CD4-positive, alpha-beta T cell treated with Interleukin-6 at 100 ng/mL for 8 hours (primary cell): ENCODE measurements around the gene ADRA2C.

ENCODE experiments used
- DNase-seq: peaks from one replicate; pipeline ENCODE4 v3.0.0-alpha.2; 2020; ENCODE audit warnings: mixed read lengths, low spot score

ADRA2C gene

DNA sequence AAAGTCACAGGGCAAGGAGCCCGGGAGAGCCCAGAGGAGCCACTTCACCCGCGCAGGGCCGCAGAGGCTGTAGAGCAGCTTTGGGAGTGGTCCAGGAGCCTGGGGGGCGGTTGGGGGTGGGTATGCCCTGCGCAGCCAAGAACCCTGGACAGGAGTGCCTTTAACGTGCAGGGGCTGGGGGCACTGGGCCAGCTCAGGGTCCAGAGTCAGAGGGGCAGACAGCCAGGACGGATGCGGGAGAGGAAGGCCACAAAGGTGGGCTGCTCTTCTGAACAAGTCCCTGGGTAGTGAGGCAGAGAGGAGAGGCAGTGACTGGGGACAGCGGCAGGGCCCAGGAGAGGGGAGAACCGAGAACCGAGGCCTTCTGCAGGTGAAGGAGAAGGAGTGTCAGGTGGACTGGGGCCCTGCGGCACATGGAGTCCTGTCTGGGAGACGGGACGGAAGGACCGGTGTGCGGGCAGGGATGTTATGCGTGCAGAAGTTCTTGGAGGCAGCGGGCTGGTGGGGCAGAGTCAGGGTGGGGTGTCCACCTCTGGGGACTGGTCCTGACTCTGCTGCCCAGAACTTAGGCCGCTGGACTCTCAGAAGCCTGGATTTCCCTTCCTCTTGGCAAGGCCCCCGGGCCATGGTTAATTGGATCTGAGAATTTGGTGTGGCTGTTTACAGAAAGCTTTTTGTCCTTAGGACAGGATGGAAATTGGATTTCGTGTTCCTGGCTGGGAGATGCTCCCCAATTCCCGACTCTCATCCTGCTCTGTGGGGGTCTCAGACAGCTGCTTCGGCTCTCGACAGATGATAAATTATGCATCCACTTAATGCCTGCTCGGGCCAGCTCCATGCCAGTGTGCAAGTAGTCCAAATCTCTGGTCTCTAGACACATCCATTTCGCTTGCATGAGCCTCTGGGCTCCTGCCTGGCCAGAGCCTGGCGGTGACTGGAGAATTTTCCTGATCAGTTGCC, 31.9 kb downstream of the ADRA2C start:
- no peak for DNase-seq

DNA sequence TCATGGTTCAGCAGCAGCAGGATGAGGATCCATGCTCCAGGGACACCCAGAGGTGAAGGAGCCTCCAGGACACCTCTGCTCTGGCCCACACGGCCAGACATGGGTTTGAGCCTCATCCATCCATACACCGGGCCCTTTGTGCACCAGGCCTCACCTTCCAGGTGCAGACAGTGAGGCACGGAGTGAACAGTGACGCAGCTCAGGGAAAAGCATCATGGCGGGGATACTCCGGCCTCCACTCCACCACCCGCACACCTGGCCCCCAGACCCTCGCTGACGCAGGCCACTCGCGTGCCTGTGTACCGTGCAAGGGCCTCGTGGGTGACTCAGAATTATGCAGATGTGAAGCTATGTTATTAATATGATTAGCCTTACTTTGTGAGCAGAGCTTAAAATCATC, 33.3 kb downstream of the ADRA2C start:
- no peak for DNase-seq

DNA sequence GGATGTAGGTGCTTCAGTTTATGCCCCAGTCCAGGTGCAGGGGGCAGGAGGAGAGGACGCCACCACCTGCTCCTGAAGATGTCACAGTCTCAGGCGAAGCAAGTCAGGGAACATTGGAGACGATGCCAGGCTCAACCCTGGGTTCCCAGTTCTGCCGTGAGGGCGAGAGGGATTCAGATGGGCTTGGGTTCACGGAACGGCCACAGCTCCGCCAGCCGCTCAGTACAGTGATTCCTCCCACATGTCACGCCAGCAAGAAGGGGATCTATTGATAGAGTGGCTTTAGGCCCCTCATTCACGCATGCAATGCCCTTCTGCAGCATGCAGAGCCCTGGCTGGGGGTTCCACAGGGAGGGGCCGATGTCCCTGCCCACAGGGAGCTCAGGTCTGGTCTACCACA, 34.2 kb downstream of the ADRA2C start:
- no peak for DNase-seq

DNA sequence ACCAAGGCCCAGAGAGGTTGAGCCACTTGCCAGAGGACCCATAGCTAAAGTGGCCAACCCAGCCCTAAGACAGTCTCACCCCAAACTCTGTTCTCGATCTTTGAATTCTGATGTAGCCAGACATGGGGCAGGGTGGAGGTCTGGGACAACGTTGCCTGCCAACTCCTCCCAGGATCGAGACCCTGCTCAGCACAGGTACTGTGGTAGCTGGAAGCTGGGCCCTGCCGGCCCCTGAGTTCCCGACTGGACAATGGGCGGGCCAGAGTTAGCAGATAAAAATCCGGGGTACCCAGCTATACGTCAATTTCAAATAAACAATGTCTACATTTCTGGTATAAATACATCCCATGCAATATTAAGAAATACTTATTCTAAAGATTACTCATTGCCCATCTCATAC, 35.3 kb downstream of the ADRA2C start:
- DNase-seq: no peak

DNA sequence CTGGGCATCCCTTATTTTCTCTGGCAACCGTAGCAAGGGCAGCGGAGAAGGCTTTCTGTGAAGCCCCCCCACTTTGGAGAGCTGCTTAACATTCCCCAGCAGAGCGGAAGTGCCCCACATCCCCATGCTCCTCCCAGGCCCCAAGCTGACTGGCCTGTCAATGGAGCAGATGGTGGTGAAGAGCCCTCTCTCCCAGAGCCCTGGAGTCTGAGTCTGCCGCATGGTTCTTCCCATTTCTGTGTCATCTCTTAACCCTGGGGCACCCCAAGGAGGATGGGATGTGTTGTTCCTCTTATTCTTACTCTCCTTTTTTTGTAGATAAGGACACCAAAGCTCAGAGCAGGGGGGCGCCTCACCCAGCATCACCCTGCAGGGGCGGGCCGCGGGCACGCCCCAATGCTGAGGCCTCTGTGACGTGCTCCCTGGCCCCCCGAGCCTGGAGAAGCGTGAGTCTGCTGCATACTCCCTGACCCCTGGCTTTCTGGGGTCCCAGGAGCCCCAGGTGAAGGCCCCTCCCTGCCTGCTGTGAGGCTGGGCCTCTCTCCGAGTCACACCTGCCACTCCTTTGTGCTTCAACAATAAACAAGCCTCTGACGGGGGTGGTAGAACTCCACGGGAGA, 35.9 kb downstream of the ADRA2C start:
- no peak for DNase-seq

DNA sequence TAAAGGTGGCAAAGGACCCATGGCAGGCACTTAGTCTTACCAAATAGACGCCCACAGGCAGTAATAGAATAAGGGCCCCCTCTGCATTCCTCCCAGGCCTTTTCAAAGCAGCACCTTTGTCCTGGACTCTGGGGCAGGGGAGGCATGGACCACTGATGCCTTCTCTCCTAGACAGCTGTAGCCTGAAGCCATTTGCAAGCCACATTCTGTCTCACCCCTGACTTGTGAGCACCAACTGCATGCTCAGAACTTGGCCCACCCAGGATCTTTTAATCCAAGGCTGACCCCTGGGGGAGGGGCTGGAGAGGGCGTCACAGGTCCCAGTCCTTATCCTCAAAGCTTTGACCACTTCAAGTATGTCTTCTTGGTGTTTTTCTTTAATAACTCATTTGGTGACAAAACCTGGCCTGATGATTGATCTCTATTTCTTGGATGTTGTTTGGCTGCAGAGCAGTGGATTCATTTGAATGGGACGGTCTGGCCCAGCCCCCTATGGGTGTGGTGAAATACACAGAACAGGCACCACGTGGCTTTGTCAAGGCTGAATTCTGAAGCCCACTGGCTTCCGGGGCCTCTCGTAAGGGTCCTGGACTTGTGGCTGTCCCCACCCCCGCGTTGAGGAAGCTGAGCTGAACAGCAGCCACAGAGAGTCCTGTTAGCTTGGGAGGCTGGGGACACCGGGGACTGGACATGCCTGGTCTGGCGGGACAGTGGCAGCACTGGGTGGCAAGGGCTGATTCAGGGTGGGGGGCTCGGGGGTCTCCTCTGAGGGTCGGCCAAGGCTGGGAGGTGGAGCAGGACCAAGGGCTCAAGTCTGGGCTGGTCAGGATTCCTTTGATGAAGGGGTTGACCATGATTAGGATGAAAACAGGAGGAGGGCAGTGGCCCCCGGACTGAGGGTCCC, 36.6 kb downstream of the ADRA2C start:
- no peak for DNase-seq

DNA sequence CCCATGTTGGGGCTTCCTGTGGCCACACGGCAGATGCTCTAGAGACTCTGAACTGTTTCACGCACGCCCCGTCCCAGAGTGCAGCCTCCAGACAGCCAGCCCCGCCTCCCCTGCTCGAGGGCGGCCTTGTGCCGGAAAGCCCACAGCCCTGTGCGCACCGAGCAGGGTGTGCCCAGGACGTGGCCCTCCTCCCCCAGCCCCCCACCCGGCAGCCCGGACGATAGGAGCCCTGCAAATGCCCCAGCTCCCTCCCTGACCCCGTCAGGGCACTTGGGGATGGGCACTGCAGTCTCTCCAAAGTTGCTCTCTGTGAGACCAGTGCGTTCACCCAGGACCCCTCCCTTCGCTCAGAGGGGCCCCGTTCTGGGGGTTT, 37.3 kb downstream of the ADRA2C start:
- DNase-seq: no peak

DNA sequence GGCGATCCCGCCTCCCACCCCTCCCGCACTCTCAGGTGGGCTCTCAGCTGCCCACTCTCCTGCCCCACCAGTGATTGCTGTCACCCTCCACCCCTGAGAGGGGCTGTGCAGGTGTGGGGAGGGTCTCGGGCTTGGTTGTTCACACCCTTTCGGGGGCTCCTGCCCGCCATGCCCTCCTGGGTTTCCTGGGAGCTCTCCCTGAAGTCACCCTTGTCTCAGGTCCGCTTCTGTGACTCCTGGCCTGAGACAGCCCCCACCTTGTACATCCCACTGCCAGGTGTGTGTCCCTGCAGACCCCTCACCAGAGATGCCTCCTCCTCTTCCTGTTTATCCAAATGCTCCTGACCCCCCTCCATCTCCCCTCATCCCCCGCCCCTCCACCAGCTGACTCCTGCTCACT, 37.8 kb downstream of the ADRA2C start:
- no peak for DNase-seq

DNA sequence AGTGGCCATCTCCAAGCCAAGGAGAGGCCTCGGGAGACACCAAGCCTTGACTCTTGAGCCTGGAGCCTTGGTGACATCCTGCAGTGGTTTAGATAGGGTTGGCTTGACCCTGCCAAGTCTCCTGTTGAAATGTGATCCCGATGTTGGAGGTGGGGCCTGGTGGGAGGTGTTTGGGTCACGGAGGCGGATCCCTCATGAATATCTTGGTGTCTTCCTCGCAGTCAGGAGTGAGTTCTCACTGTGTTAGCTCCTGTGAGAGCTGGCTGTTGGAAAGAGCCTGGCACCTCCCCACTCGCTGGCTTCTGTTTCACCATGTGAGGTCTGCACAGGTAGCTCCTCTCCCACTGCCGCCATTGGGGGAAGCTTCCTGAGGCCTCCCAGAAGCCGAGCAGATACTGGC, 38.8 kb downstream of the ADRA2C start:
- DNase-seq: no peak

DNA sequence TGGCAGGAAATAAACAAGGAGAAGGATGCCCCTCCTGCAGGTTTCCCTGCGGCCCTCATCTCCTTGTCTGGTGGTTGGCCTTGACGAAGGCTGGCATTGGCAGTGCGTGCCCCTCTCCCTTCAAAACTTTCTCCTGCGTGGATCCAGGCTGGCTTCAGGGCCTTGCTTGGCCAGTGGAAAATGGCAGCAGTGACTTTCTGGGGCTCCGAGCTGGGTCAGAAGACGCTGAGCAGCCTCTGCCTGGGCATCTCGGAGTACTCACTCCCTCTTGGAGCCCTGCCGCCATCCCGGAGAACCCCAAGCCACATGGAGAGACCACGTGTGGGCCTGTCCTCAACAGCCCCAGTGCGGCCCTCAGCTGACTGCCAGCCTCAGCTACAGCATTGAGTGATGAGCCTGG, 39.5 kb downstream of the ADRA2C start:
- DNase-seq: no peak

DNA sequence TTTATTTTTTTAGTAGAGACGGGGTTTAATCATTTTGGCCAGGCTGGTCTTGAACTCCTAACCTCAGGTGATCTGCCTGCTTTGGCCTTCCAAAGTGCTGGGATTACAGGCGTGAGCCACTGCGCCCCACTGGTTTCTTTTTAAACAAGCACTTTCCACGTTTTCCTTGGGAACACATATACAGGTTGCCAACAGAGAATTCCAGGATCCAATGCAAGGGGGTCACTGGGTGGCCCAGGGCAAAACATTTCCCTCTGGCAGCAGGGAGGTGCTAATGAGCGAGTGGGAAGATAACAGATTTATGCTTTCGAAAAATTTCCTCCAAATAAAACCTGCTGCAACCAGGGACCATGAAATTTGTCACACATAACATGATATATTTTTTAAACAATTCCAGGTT, 41.1 kb downstream of the ADRA2C start:
- DNase-seq: no peak

DNA sequence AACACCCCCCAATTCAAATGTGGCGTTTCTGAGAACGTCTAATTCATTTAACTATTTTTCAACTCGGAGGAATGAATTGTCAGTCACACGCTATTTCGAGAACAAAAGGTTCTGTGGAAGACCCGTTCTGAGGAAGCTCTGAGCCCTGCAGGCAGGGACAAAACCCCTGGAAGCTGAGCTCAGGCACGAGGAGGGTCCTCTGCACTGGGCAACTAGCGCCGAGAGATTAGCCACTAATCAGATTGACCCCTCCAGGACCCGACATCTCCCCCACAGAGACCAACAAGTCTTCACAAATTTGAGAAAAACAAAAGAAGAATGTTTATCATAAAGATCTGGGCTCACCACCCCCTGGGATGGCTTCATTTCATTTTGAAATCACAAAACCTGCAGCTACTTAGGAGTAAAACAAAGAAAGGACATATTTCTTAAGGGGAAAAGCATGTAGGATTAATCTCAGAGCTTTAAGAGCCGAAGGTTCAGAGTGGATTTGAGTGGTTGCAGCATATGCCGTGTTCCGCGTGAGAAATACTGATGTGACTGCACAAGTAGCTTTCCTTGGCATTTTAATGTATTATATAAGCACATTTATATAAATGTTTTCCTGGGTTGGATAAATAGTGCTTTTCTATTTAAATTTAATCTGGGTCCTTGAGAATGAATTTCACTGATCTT, 41.8 kb downstream of the ADRA2C start:
- no peak for DNase-seq

DNA sequence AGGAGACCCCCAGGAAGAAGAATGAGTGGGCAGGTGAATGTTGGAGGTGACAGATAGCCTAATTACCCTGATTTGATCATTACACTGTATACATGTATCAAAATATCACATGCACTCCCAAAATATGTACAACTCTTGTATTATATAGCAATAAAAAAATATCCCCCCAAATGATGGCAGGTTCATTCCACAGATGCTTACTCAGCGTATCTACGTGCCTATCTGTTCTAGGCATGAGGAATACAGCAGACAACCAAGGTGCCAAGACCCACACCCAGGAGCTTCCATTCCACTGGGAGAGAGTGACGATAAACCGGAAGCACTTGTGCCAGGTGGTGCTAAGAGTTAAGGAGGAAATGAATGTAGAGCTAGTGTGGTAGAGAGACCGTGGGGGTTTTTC, 42.4 kb downstream of the ADRA2C start:
- DNase-seq: no peak

DNA sequence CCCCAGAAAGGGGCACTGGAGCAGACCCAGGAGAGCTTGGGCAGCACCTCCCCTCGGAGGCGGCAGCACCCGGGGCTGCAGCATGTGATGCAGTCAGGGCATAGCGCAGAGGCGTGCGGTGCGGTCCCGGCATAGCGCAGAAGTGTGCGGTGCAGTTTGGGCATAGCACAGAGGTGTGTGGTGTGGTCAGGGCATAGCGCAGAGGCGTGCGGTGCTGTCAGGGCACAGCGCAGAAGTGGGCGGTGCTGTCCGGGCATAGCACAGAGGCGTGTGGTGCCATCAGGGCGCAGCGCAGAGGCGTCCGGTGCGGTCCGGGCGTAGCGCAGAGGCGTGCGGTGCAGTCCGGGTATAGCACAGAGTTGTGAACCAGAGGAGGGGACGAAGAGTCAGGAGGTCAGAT, 42.8 kb downstream of the ADRA2C start:
- no peak for DNase-seq

DNA sequence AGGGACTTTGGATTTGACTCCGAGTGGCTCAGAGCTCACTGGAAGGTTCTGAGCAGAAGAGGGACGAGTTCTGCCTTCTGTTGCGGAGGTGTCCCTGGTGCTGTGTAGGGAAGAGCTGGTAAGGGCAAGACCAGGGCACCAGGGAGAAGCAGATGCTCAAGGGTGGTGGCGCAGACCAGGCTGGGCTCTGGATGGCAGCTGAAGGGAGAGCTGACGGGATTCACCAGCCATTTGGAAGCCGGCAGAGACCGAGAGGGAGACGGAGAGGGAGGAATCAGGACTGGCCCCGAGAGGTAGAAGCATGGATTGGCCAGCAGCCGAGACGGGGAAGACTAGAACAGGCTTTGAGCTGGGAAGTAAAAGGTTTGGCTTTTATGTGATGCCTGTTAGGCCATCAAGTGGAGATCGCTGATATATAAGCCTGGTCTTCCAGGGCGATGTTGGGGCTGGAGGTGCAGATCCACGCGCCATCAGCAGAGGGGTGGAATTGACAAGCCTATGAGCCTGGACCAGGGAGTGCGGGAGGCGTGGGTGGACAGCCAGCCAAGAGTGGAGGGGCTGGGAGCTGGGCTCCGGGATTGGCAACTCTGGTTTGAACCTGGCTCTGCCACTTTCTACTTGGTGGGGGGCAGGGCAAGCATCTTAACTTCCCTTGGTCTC, 43.4 kb downstream of the ADRA2C start:
- DNase-seq: no peak

DNA sequence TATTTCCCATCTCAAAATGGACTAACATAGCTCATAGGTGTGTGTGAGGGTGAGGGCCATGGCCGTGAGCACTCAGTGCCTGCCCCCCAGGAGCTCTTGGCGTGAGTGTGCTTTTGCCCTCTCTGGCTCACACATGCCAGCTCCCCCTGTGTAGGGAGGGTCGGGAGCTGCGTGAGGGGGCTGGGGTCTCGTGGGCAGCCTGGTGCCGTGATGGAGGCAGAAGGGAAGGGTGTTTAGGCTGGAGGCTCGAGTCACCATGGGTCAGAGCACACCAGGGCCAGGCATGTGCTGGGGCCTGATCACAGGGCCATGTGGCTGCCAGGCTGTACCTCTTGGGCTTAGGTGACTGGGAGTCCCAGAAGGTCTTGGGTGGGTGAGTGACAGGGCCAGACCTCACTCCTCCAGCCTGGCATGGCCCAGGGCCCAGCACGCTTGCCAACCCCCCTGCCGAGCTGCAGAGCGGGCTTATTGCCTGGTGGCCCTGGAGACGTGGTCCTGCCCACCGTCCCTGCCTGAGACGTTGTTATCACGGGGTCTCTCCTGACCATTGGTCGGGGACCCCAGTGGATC, 44.0 kb downstream of the ADRA2C start:
- no peak for DNase-seq

DNA sequence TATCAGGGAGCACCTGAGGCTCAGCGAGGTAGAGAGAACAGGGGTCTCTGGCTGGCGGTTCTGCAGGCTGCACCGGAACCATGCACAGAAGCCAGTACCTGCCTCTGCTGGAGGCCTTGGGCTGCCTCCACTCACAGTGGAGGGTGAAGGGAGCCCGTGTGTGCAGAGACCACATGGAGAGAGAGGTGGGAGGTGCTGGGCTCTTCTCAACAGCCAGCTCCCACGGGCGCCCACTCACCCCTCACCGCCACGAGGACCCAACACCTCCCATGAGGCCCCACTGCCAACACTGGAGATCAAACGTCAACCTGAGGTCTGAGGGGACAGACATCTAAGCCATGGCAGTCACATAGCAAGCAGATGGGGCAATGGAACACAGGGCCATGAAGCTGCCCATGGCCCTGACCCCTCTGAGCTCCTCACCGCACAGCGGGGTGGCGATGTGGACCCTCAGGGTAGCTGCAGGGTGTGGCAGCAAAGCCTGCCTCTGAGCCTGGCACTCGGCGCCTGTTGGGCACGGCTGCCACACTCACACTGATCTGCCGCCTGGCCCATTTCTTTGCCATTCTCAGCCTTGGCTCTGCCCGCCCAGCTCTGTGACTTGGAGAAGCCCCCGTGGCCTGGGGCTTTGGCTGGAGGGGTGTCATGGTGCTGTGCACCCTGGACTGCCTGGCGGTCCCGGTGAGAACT, 44.8 kb downstream of the ADRA2C start:
- no peak for DNase-seq

DNA sequence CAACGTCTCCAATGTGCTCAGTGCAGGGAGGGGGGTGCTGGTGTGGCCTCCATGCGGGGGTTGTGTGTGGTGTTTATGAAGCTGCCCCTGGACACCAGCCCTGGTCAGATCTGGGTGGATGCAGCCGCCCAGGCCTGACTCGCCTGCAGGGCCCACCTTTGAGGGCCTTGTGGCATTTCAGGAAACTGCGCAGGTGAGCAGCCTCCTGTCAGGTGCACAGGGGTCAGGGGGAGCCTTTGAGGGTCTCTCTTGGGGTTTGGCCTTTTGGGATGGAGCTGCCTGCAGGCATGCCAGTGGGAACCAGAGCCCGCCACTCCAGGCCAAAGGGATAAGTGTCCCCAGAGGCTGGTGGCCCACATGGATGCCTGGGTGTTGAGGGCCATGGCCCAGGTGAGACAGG, 45.4 kb downstream of the ADRA2C start:
- DNase-seq: no peak

DNA sequence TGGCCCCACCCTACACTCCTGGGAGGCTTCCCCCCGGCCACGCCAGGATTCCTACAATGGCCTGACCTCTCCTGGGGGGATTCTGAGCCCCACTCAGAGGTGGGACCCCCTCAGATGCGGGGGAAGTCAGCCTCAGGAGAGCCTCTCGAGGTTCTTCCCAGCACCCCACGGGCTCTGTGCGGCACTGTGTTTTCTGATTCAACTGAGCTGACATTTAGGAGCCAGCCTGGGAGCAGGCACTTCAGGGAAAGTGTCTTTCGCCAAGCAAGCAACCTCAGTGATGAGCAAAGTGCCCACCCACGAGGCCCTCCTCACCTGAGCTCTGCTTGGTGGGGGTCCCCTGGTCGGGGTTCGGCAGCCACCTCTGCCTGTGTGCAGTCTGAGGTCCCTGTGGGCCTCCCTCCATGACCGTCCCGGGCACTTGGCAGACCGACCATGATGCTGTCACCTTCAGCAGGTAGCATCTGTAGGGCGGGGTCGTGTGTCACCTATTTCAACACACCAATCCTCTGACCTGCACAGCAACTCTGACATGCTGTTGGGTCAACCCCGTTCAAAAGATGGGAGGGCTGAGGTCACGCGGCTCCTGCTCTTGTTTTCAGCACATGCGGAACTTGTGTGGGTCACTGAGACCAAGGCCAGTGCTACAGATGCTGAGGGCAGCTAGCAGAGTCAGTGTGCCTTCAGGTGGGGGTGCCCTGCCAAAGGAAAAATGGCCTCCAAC, 46.2 kb downstream of the ADRA2C start:
- no peak for DNase-seq
